HG02943 (cell line): ENCODE measurements around the gene GEMIN7.

Source experiments
- ATAC-seq: cut with Tn5 transposase; IDR thresholded peaks from one replicate; pipeline ENCODE4 v1.9.1; 2021; ENCODE audit warnings: mild to moderate bottlenecking, low read depth, moderate library complexity; ENCODE audit not compliant: unreplicated experiment

The GEMIN7 gene

GRCh38 chr19:45124021-45124420 is 45.0 kb downstream of the GEMIN7 start:
- ATAC-seq, result no peak

- no peak for ATAC-seq
Observed at GRCh38 chr19:45125360-45125759, 46.3 kb downstream of the GEMIN7 start.

- ATAC-seq, result no peak
Observed at GRCh38 chr19:45125975-45126493, 47.0 kb downstream of the GEMIN7 start.

- ATAC-seq, result no peak
Observed at GRCh38 chr19:45126654-45127053, 47.6 kb downstream of the GEMIN7 start.

GRCh38 chr19:45128146-45128545 is 49.1 kb downstream of the GEMIN7 start:
- ATAC-seq, result no peak

- no peak for ATAC-seq
Observed at GRCh38 chr19:45128806-45129205, 49.7 kb downstream of the GEMIN7 start.

- no peak for ATAC-seq
Observed at GRCh38 chr19:45130236-45130635, 51.2 kb downstream of the GEMIN7 start.

- no peak for ATAC-seq
Observed at GRCh38 chr19:45130888-45131615, 52.0 kb downstream of the GEMIN7 start.

- no peak for ATAC-seq
Observed at GRCh38 chr19:45133661-45134060, 54.6 kb downstream of the GEMIN7 start.

GRCh38 chr19:45135176-45135885 is 56.3 kb downstream of the GEMIN7 start:
- ATAC-seq, result no peak

GRCh38 chr19:45136507-45137178 is 57.6 kb downstream of the GEMIN7 start:
- ATAC-seq, result no peak

- no peak for ATAC-seq
Observed at GRCh38 chr19:45137179-45137761, 58.2 kb downstream of the GEMIN7 start.

- no peak for ATAC-seq
Observed at GRCh38 chr19:45138303-45138751, 59.3 kb downstream of the GEMIN7 start.

- no peak for ATAC-seq
Observed at GRCh38 chr19:45139286-45140143, 60.5 kb downstream of the GEMIN7 start.

- no peak for ATAC-seq
Observed at GRCh38 chr19:45140144-45140503, 61.1 kb downstream of the GEMIN7 start.

- ATAC-seq, result no peak
Observed at GRCh38 chr19:45140533-45140932, 61.5 kb downstream of the GEMIN7 start.
